Transverse colon (tissue), 4 donors: Measurements from ENCODE around the gene PAPOLB. TPM values are rescaled to one million over a fixed set of nuclear protein-coding genes. Genes with fewer than 3 reads are reported as not detected.

Source experiments
- DNase-seq: peaks from one replicate; pipeline ENCODE4 v3.0.0-alpha.2; 2019
- H3K27ac ChIP-seq, 4 donors: fragments of 200-600 bp; sonication (generic); 2 replicates each; pipeline ENCODE4 v1.5.1; 2016 to 2018; ENCODE audit warnings: inconsistent platforms in 4 of 4
- H3K27me3 ChIP-seq: fragments of 200-600 bp; sonication (generic); 2 replicates; pipeline ENCODE4 v1.5.1; 2017; ENCODE audit warnings: inconsistent platforms
- H3K36me3 ChIP-seq, 4 donors: fragments of 200-600 bp; sonication (generic); 2 replicates each; pipeline ENCODE4 v1.5.1; 2017 to 2019; ENCODE audit warnings: inconsistent platforms in 4 of 4
- H3K4me1 ChIP-seq, 4 donors: fragments of 200-600 bp; sonication (generic); 2 replicates each; pipeline ENCODE4 v1.5.1; 2017 to 2020; ENCODE audit warnings: inconsistent platforms in 4 of 4
- H3K4me3 ChIP-seq, 4 donors: fragments of 200-600 bp; sonication (generic); 1 replicate in 1 of 4; 2 replicates in 3 of 4; pipeline versions ENCODE4 v1.5.1 to v1.6.1; 2017 to 2019; ENCODE audit warnings: inconsistent platforms in 4 of 4
- H3K9me3 ChIP-seq, 2 donors: fragments of 200-600 bp; sonication (generic); 2 replicates each; pipeline ENCODE4 v1.5.1; 2017 to 2019; ENCODE audit warnings: inconsistent platforms in 2 of 2
- CTCF ChIP-seq, 5 experiments: fragments of 200-600 bp in 3 of 5; fragments of 450-650 bp in 2 of 5; sonication (generic) in 3 of 5; IDR thresholded peaks; 1 replicate in 2 of 5; 2 replicates in 3 of 5; pipeline ENCODE4 v1.5.1; 2016 to 2017; ENCODE audit warnings: antibody characterized with exemption in 5 of 5, inconsistent platforms in 3 of 5, mild to moderate bottlenecking in 2 of 5, moderate library complexity in 1 of 5
- EP300 ChIP-seq: sonication (generic); formaldehyde crosslinking; IDR thresholded peaks from one replicate; pipeline ENCODE4 v1.6.1; 2017; ENCODE audit warnings: antibody characterized with exemption, low read depth
- POLR2A ChIP-seq: fragments of 450-650 bp; IDR thresholded peaks from one replicate; pipeline ENCODE4 v1.6.1; 2016; ENCODE audit warnings: antibody characterized with exemption, mild to moderate bottlenecking, moderate library complexity
- POLR2AphosphoS5 ChIP-seq, 3 donors: sonication (generic); formaldehyde crosslinking; IDR thresholded peaks; one replicate each; pipeline ENCODE4 v1.6.1; 2016; ENCODE audit warnings: antibody characterized with exemption in 3 of 3
- WGBS, 2 donors: methylation state at CpG; one replicate each; pipeline ENCODE4 v1.1.5; 2018; ENCODE audit warnings: low coverage in 1 of 2; 5-methylcytosine and 5-hydroxymethylcytosine counted together
- in situ Hi-C, 4 donors: fragments of 200-750 bp; cut with MboI; loops; one replicate each; pipeline versions ENCODE4 v1.15.0 to v1.15.1; 2017; ENCODE audit warnings: low sequenced_read_pairs in 3 of 4, low pct_ligation_motif_present in 1 of 4, low pct_unique_long_range_greater_than_20kb in 1 of 4
- intact Hi-C: fragments of 100-400 bp; cut with DNase I; formaldehyde crosslinking; loops from one replicate; pipeline ENCODE4 v1.15.1; 2023; ENCODE audit warnings: low total_unique reads
- total RNA-seq, 4 donors: library from RNA; depleted of rRNA; stranded (reverse); fragments of >200 nt; gene quantifications; one replicate each; pipeline ENCODE4 v1.1.0, GENCODE V29; 2016

The PAPOLB gene
- total RNA-seq, 4 donors from 2014 or later: 0.16 to 0.60 TPM; not detected in 2

- H3K27ac ChIP-seq: no peak overlapping the region
- no peak overlapping the region for H3K4me3 ChIP-seq
- WGBS, 2 donors: 86% methylated on average over 15 of the region's 15 CpGs; no CpG with 5 or more reads in 1 of the 2 donors
- no peaks in the 10 kb centered on the region for H3K4me1 ChIP-seq
- TF ChIP-seq CTCF (IDR thresholded peaks at IDR 0.05) (no peak), POLR2A (no peak), EP300 (no peak), POLR2AphosphoS5 (IDR thresholded peaks at IDR 0.05) (no peak)
- in situ Hi-C loops (loop anchor here in 3 of 4 donors (25.0 kb wide), 1 partner anchor 262 kb away; no protein-coding TSS in a partner anchor), intact Hi-C loops (loop anchor here (10.0 kb wide), 1 partner anchor 490 kb away; no protein-coding TSS in a partner anchor)
- H3K9me3 ChIP-seq: no peaks in the 10 kb centered on the region
- H3K27me3 ChIP-seq: no peaks in the 10 kb centered on the region
- H3K36me3 ChIP-seq: no peaks in the 10 kb centered on the region
- no peak for DNase-seq
Measured at GRCh38 chr7:4825081-4825480, 36.7 kb downstream of the PAPOLB start.

- Histone ChIP-seq H3K27me3 (no peaks in the 10 kb centered on the region), H3K4me1 (no peaks in the 10 kb centered on the region), H3K4me3 (no peak overlapping the region), H3K27ac (no peak overlapping the region), H3K36me3 (no peaks in the 10 kb centered on the region), H3K9me3 (no peaks in the 10 kb centered on the region)
- DNase-seq: no peak
- TF ChIP-seq CTCF (IDR thresholded peaks at IDR 0.05): no peak
- TF ChIP-seq POLR2AphosphoS5 (IDR thresholded peaks at IDR 0.05): no peak
- TF ChIP-seq POLR2A: no peak
- no peak for TF ChIP-seq EP300
- intact Hi-C loops: loop anchor here (5.0 to 10.0 kb wide), 2 partner anchors 63 to 491 kb away; no protein-coding TSS in a partner anchor
- WGBS, 2 donors: 80% methylated on average over 20 of the region's 20 CpGs; no CpG with 5 or more reads in 1 of the 2 donors
- in situ Hi-C loops: no loop called here
Measured at GRCh38 chr7:4824120-4824775, 37.6 kb downstream of the PAPOLB start.

- intact Hi-C loops (loop anchor here (5.0 to 10.0 kb wide), 2 partner anchors 64 to 491 kb away; no protein-coding TSS in a partner anchor), in situ Hi-C loops (no loop called here)
- no peak for DNase-seq
- Histone ChIP-seq H3K9me3 (no peaks in the 10 kb centered on the region), H3K27me3 (no peaks in the 10 kb centered on the region), H3K4me3 (no peak overlapping the region), H3K4me1 (no peaks in the 10 kb centered on the region), H3K27ac (no peak overlapping the region), H3K36me3 (no peaks in the 10 kb centered on the region)
- TF ChIP-seq POLR2AphosphoS5 (IDR thresholded peaks at IDR 0.05) (no peak), POLR2A (no peak), CTCF (IDR thresholded peaks at IDR 0.05) (no peak), EP300 (no peak)
- 77% methylated on average over 13 of the region's 14 CpGs; no CpG with 5 or more reads in 1 of the 2 donors for WGBS, 2 donors
Measured at GRCh38 chr7:4823441-4824119, 38.2 kb downstream of the PAPOLB start.

- H3K9me3 ChIP-seq: no peaks in the 10 kb centered on the region
- no peak for DNase-seq
- no peak for TF ChIP-seq POLR2A
- TF ChIP-seq CTCF (IDR thresholded peaks at IDR 0.05): no peak
- no peak for TF ChIP-seq EP300
- no peak for TF ChIP-seq POLR2AphosphoS5 (IDR thresholded peaks at IDR 0.05)
- no peak overlapping the region for H3K27ac ChIP-seq
- H3K4me1 ChIP-seq: no peaks in the 10 kb centered on the region
- H3K4me3 ChIP-seq: no peak overlapping the region
- WGBS, 2 donors: 69% methylated on average over 9 of the region's 9 CpGs; no CpG with 5 or more reads in 1 of the 2 donors
- intact Hi-C loops: loop anchor here (5.0 to 10.0 kb wide), 2 partner anchors 65 to 492 kb away; no protein-coding TSS in a partner anchor
- no peaks in the 10 kb centered on the region for H3K36me3 ChIP-seq
- H3K27me3 ChIP-seq: no peaks in the 10 kb centered on the region
- in situ Hi-C loops: no loop called here
Measured at GRCh38 chr7:4822677-4823076, 39.2 kb downstream of the PAPOLB start.
